NCI-H1694 (cell line): ENCODE data around the gene ZSCAN10.
"Not testable (repeated sequence)": the region's sequence is repeated elsewhere in the genome, so short reads cannot be mapped to it uniquely, and the experiment has no call there.

Source experiments
- DNase-seq: peaks from one replicate; lab custom pipeline; 2025; lab: John Stamatoyannopoulos, UW

Gene ZSCAN10

GRCh38 chr16:3085868-3086595, 13.1 kb downstream of the ZSCAN10 start:
- no peak for DNase-seq

- no peak for DNase-seq
Observed at GRCh38 chr16:3084969-3085670, 14.0 kb downstream of the ZSCAN10 start.

GRCh38 chr16:3084491-3084890, 14.6 kb downstream of the ZSCAN10 start:
- no peak for DNase-seq

GRCh38 chr16:3083408-3083807, 15.7 kb downstream of the ZSCAN10 start:
- DNase-seq, result not testable (repeated sequence)

GRCh38 chr16:3081957-3082356, 17.1 kb downstream of the ZSCAN10 start:
- DNase-seq, result not testable (repeated sequence)

GRCh38 chr16:3080024-3080423, 19.1 kb downstream of the ZSCAN10 start:
- no peak for DNase-seq

GRCh38 chr16:3076577-3076976, 22.5 kb downstream of the ZSCAN10 start:
- no peak for DNase-seq

GRCh38 chr16:3075946-3076345, 23.1 kb downstream of the ZSCAN10 start:
- not testable (repeated sequence) for DNase-seq

- DNase-seq, result no peak
Observed at GRCh38 chr16:3075523-3075915, 23.6 kb downstream of the ZSCAN10 start.

- no peak for DNase-seq
Observed at GRCh38 chr16:3074860-3075522, 24.1 kb downstream of the ZSCAN10 start.

GRCh38 chr16:3073448-3073847, 25.6 kb downstream of the ZSCAN10 start:
- DNase-seq, result no peak

GRCh38 chr16:3072576-3073263, 26.4 kb downstream of the ZSCAN10 start:
- DNase-seq, result not testable (repeated sequence)

GRCh38 chr16:3072148-3072547, 26.9 kb downstream of the ZSCAN10 start:
- not testable (repeated sequence) for DNase-seq

GRCh38 chr16:3071655-3072054, 27.4 kb downstream of the ZSCAN10 start:
- no peak for DNase-seq

GRCh38 chr16:3070608-3071111, 28.4 kb downstream of the ZSCAN10 start:
- no peak for DNase-seq

GRCh38 chr16:3069146-3069545, 29.9 kb downstream of the ZSCAN10 start:
- not testable (repeated sequence) for DNase-seq

- DNase-seq, result no peak
Observed at GRCh38 chr16:3068487-3068886, 30.6 kb downstream of the ZSCAN10 start.

GRCh38 chr16:3066440-3066748, 32.7 kb downstream of the ZSCAN10 start:
- no peak for DNase-seq

- no peak for DNase-seq
Observed at GRCh38 chr16:3065742-3066439, 33.2 kb downstream of the ZSCAN10 start.

- no peak for DNase-seq
Observed at GRCh38 chr16:3065069-3065741, 33.9 kb downstream of the ZSCAN10 start, which contains the start of gene IL32. IL32 (plus strand) TSS chr16:3065640; CDS start chr16:3065812, 172 bp downstream.
